GM12864 (cell line): ENCODE measurements around the gene TRRAP.

Source experiments
- DNase-seq: peaks from one replicate; pipeline ENCODE4 v3.0.0-alpha.2; 2011; ENCODE audit warnings: low read depth
- H3K4me3 ChIP-seq: 2 replicates; pipeline ENCODE4 v1.5.1; 2011; ENCODE audit warnings: mild to moderate bottlenecking, low read depth, low read length, control low read depth
- CTCF ChIP-seq: IDR thresholded peaks from 2 replicates; pipeline ENCODE4 v1.5.1; 2011; ENCODE audit warnings: low read depth, mild to moderate bottlenecking, moderate library complexity, low read length, control low read depth, inconsistent platforms; ENCODE audit errors: missing control alignments

Gene TRRAP

GRCh38 chr7:98866351-98866750, 12.0 kb upstream of the TRRAP start:
- no peak for DNase-seq
- H3K4me3 ChIP-seq: no peak overlapping the region
- no peak for TF ChIP-seq CTCF

- TF ChIP-seq CTCF: no peak
- no peak for DNase-seq
- no peak overlapping the region for H3K4me3 ChIP-seq
Observed at GRCh38 chr7:98866765-98867164, 11.6 kb upstream of the TRRAP start.

GRCh38 chr7:98868450-98868849, 9.9 kb upstream of the TRRAP start:
- no peak overlapping the region for H3K4me3 ChIP-seq
- TF ChIP-seq CTCF: no peak
- DNase-seq: no peak

- no peak for DNase-seq
- no peak for TF ChIP-seq CTCF
- no peak overlapping the region; the same call in 1 of the 2 replicates for H3K4me3 ChIP-seq
Observed at GRCh38 chr7:98869027-98869596, 9.2 kb upstream of the TRRAP start.

- TF ChIP-seq CTCF: no peak
- peak within 1 kb of the TSS; percentile 28 for H3K4me3 ChIP-seq
- DNase-seq: no peak
Observed at GRCh38 chr7:98869597-98870120, 8.7 kb upstream of the TRRAP start, which contains the start of gene TMEM130. TSS of gene TMEM130 (minus strand) at chr7:98870014. CDS start at chr7:98869861, 153 bp downstream.

- peak overlapping the region; percentile 28; the same call in 1 of the 2 replicates for H3K4me3 ChIP-seq
- no peak for TF ChIP-seq CTCF
- DNase-seq: no peak
Observed at GRCh38 chr7:98870121-98870651, 8.1 kb upstream of the TRRAP start.

- no peak for TF ChIP-seq CTCF
- no peak overlapping the region for H3K4me3 ChIP-seq
- DNase-seq: no peak
Observed at GRCh38 chr7:98870807-98871491, 7.4 kb upstream of the TRRAP start.
